HFFc6 (cell line): ENCODE measurements around the gene IL18RAP. TPM values are rescaled to one million over a fixed set of nuclear protein-coding genes. Genes with fewer than 3 reads are reported as not detected.

Experiments used
- DNase-seq: peaks from one replicate; pipeline ENCODE4 v3.0.0-alpha.2; 2018
- H3K27ac Mint-ChIP-seq: 2 replicates; pipeline ENCODE4 v1.8.0; 2020; ENCODE audit warnings: mild to moderate bottlenecking, mixed read lengths
- H3K27me3 Mint-ChIP-seq: 2 replicates; pipeline ENCODE4 v1.8.0; 2021; ENCODE audit warnings: mild to moderate bottlenecking, moderate library complexity, mixed read lengths; ENCODE audit not compliant: insufficient read depth
- H3K36me3 Mint-ChIP-seq: 2 replicates; pipeline ENCODE4 v1.8.0; 2021; ENCODE audit warnings: low read depth, mixed read lengths
- H3K4me1 Mint-ChIP-seq: 2 replicates; pipeline ENCODE4 v1.8.0; 2020; ENCODE audit warnings: low read depth, mixed read lengths
- H3K4me3 Mint-ChIP-seq: 2 replicates; pipeline ENCODE4 v1.8.0; 2020; ENCODE audit warnings: mild to moderate bottlenecking, moderate library complexity, mixed read lengths
- H3K9me3 Mint-ChIP-seq: 2 replicates; pipeline ENCODE4 v1.8.0; 2020; ENCODE audit warnings: mild to moderate bottlenecking, mixed read lengths
- CTCF ChIP-seq: fragments of 200-600 bp; sonication (generic); IDR thresholded peaks from 2 replicates; pipeline ENCODE4 v1.5.0; 2021; ENCODE audit warnings: antibody characterized with exemption, mild to moderate bottlenecking
- total RNA-seq, 6 experiments: library from RNA; stranded (reverse); fragmentation: NEBNext Ultra II Directional; extraction: Animal tissue kit (Norgen Biotek cat#: 25700); gene quantifications; 2 replicates in 1 of 6; 3 replicates in 5 of 6; pipeline ENCODE4 v1.2.3, GENCODE V29; 2021

Gene IL18RAP
- total RNA-seq, 6 experiments from 2014 or later, result not detected

GRCh38 chr2:102421890-102422759 is 835 bp upstream of the IL18RAP start:
- Mint-ChIP-seq H3K4me1 (no peaks in the 10 kb centered on the region), H3K9me3 (no peaks in the 10 kb centered on the region), H3K36me3 (no peaks in the 10 kb centered on the region), H3K27ac (no peak overlapping the region), H3K4me3 (no peak overlapping the region), H3K27me3 (peaks cover 14% of the 10 kb centered on the region)
- no peak for TF ChIP-seq CTCF
- no peak for DNase-seq

DNA sequence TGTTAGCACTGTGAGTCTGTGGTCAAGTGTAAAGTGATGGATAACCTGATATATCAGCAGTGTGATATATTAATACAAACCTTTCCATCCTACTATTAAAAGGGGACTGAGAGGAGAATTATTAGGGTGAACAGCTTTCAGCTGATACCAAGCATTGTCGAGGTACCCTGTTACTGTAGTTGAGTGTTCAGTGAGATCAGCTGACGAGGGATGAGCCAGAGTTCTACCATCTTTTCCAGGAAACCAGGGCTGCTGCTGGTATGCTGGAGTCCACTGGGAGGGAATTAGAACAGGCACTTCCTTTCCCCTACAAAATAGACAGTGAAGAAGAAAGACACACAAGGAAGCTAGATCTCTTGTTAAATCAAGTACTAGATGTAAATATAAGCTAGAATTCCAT is 408 bp downstream of the IL18RAP start:
- Mint-ChIP-seq H3K4me3 (no peak overlapping the region), H3K27ac (no peak overlapping the region), H3K4me1 (no peaks in the 10 kb centered on the region), H3K9me3 (no peaks in the 10 kb centered on the region), H3K36me3 (no peaks in the 10 kb centered on the region), H3K27me3 (peaks cover 14% of the 10 kb centered on the region)
- no peak for TF ChIP-seq CTCF
- no peak for DNase-seq

- Mint-ChIP-seq H3K9me3 (no peaks in the 10 kb centered on the region), H3K27me3 (peaks cover 14% of the 10 kb centered on the region)
Observed at GRCh38 chr2:102424754-102425153, 1.8 kb downstream of the IL18RAP start.

GRCh38 chr2:102425441-102426132 is 2.6 kb downstream of the IL18RAP start:
- DNase-seq, result no peak
- no peak for TF ChIP-seq CTCF
- Mint-ChIP-seq H3K27ac (no peak overlapping the region), H3K4me3 (no peak overlapping the region), H3K36me3 (no peaks in the 10 kb centered on the region), H3K4me1 (no peaks in the 10 kb centered on the region), H3K9me3 (no peaks in the 10 kb centered on the region), H3K27me3 (peaks cover 12% of the 10 kb centered on the region)

More at GRCh38 chr2:102424754-102425153, 1.8 kb downstream of the IL18RAP start:
- no peaks in the 10 kb centered on the region for H3K4me1 Mint-ChIP-seq
- H3K36me3 Mint-ChIP-seq, result no peaks in the 10 kb centered on the region
- DNase-seq, result no peak
- no peak for TF ChIP-seq CTCF
- H3K4me3 Mint-ChIP-seq, result no peak overlapping the region
- no peak overlapping the region for H3K27ac Mint-ChIP-seq

GRCh38 chr2:102427249-102427648 is 4.3 kb downstream of the IL18RAP start:
- no peaks in the 10 kb centered on the region for H3K36me3 Mint-ChIP-seq
- H3K27me3 Mint-ChIP-seq, result peaks cover 6% of the 10 kb centered on the region; the same call in 1 of the 2 replicates
- no peaks in the 10 kb centered on the region for H3K9me3 Mint-ChIP-seq
- H3K27ac Mint-ChIP-seq, result no peak overlapping the region
- H3K4me3 Mint-ChIP-seq, result no peak overlapping the region
- H3K4me1 Mint-ChIP-seq, result no peaks in the 10 kb centered on the region
- no peak for TF ChIP-seq CTCF
- DNase-seq, result no peak
